Measurements from ENCODE around the gene AZIN2. TPM values are rescaled to one million over a fixed set of nuclear protein-coding genes. Genes with fewer than 3 reads are reported as not detected.

The AZIN2 gene
- polyA plus RNA-seq, 2 of the 4 experiments (the other 2 are of a cell fraction): 1.6 to 1.9 TPM

DNA sequence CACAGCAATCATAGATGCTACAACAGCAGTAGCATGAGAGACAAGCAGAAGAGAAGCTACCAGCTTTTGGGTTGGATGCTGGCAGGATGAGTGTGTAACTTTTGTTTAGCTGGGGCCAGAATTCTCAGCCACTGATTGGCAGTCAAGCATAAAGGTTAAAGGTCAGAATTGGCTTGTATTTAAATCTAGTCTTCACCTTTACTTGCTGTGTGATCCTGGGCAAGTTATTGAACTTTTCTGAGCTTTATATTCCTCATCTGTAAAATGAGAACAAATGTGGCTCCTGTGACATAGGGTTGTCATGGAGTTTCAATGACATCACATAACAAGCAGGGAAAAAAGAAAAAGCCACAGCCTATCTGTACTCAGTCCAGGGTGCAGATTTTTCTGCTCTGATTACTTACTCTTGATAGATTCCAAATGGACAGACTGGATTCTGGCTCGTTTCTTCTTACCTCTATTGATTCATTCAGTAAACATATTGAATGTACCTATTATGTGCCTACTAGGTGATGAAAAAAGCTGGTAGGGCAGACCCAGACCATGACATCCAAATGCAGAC lies 2.8 kb upstream of the AZIN2 start:
- FAIRE-seq (no peak), ATAC-seq (no peak), DNase-seq (ENCODE audit: low read depth in 1 of 2, low spot score in 1 of 2) (no peak)
- Histone ChIP-seq H3K9me3 (no peaks in the 10 kb centered on the region), H3K4me3 (no peak overlapping the region), H3K4me2 (no peak overlapping the region), H3K4me1 (0 out of 3 replicates have a peak, but pooled peaks cover 8% of the 10 kb centered on the region), H3K27ac (no peak overlapping the region)
- POLR2A ChIA-PET: no interaction called here
- 29% methylated on average over 1 of the region's 1 CpG for WGBS (ENCODE audit: missing lambda C conversion rate)
- TF ChIP-seq ZC3H11A (IDR thresholded peaks at IDR 0.05) (no peak), TP53 (CRISPR knock-in tag; IDR thresholded peaks at IDR 0.05) (no peak), KDM1A (IDR thresholded peaks at IDR 0.05; ENCODE audit: low read depth) (no peak), POLR2AphosphoS2 (conservative IDR thresholded peaks at IDR 0.05; ENCODE audit: low read length) (no peak), CHD2 (IDR thresholded peaks at IDR 0.05; ENCODE audit: low read length, partially characterized antibody) (no peak), EHF (CRISPR knock-in tag; IDR thresholded peaks at IDR 0.05) (no peak), KDM5A (IDR thresholded peaks at IDR 0.05) (no peak)
- TF ChIP-seq, protein P1, sequence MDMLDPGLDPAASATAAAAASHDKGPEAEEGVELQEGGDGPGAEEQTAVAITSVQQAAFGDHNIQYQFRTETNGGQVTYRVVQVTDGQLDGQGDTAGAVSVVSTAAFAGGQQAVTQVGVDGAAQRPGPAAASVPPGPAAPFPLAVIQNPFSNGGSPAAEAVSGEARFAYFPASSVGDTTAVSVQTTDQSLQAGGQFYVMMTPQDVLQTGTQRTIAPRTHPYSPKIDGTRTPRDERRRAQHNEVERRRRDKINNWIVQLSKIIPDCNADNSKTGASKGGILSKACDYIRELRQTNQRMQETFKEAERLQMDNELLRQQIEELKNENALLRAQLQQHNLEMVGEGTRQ (IDR thresholded peaks at IDR 0.05): no peak
- CTCF ChIA-PET: interaction anchor here (0.6 to 3.7 kb wide), 4 partner anchors 8 to 418 kb away, joined by 3 to 21 read pairs (median 4); no protein-coding TSS in a partner anchor

- H3K4me3 ChIP-seq: peak overlapping the region; percentile 65
- no peak; a peak in 1 of 6 replicates for ATAC-seq
- POLR2A ChIA-PET: interaction anchor here (0.8 to 1.8 kb wide), 12 partner anchors 9 to 238 kb away, joined by 3 to 11 read pairs (median 4); partner anchors contain the start of gene RNF19B
These were observed 580 bp upstream of the AZIN2 start for GRCh38 chr1:33080373-33080772.

More at GRCh38 chr1:33080373-33080772, 580 bp upstream of the AZIN2 start:
- peak overlapping the region; percentile 100 for H3K4me2 ChIP-seq
- 30% methylated on average over 6 of the region's 6 CpGs for WGBS (ENCODE audit: missing lambda C conversion rate)
- DNase-seq (ENCODE audit: low read depth in 1 of 2, low spot score in 1 of 2) (no peak), FAIRE-seq (no peak)
- peak overlapping the region; percentile 64 to 92 for H3K27ac ChIP-seq
- CTCF ChIA-PET: interaction anchor here (0.7 to 3.7 kb wide), 7 partner anchors 9 to 148 kb away, joined by 3 to 21 read pairs (median 3); no protein-coding TSS in a partner anchor
- H3K4me1 ChIP-seq: 0 out of 3 replicates have a peak, but pooled peaks cover 8% of the 10 kb centered on the region
- no peak for TF ChIP-seq TP53 (CRISPR knock-in tag; IDR thresholded peaks at IDR 0.05)
- TF ChIP-seq HEYL (CRISPR knock-in tag; IDR thresholded peaks at IDR 0.05): no peak
- TF ChIP-seq, protein P2, sequence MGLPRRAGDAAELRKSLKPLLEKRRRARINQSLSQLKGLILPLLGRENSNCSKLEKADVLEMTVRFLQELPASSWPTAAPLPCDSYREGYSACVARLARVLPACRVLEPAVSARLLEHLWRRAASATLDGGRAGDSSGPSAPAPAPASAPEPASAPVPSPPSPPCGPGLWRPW (IDR thresholded peaks at IDR 0.05): no peak
- TF ChIP-seq, protein P3, sequence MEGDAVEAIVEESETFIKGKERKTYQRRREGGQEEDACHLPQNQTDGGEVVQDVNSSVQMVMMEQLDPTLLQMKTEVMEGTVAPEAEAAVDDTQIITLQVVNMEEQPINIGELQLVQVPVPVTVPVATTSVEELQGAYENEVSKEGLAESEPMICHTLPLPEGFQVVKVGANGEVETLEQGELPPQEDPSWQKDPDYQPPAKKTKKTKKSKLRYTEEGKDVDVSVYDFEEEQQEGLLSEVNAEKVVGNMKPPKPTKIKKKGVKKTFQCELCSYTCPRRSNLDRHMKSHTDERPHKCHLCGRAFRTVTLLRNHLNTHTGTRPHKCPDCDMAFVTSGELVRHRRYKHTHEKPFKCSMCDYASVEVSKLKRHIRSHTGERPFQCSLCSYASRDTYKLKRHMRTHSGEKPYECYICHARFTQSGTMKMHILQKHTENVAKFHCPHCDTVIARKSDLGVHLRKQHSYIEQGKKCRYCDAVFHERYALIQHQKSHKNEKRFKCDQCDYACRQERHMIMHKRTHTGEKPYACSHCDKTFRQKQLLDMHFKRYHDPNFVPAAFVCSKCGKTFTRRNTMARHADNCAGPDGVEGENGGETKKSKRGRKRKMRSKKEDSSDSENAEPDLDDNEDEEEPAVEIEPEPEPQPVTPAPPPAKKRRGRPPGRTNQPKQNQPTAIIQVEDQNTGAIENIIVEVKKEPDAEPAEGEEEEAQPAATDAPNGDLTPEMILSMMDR (IDR thresholded peaks at IDR 0.05): no peak
- no peak for TF ChIP-seq EHF (CRISPR knock-in tag; IDR thresholded peaks at IDR 0.05)
- no peak for TF ChIP-seq FOSL2 (IDR thresholded peaks at IDR 0.05)
- no peak for TF ChIP-seq FOSL2 (CRISPR knock-in tag; IDR thresholded peaks at IDR 0.05)
- no peak for TF ChIP-seq GATA3 (IDR thresholded peaks at IDR 0.05; ENCODE audit: borderline replicate concordance)
- TF ChIP-seq, protein P4, sequence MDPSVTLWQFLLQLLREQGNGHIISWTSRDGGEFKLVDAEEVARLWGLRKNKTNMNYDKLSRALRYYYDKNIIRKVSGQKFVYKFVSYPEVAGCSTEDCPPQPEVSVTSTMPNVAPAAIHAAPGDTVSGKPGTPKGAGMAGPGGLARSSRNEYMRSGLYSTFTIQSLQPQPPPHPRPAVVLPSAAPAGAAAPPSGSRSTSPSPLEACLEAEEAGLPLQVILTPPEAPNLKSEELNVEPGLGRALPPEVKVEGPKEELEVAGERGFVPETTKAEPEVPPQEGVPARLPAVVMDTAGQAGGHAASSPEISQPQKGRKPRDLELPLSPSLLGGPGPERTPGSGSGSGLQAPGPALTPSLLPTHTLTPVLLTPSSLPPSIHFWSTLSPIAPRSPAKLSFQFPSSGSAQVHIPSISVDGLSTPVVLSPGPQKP (IDR thresholded peaks at IDR 0.05; ENCODE audit: low read depth, low read length): no peak
- TF ChIP-seq FOXS1 (CRISPR knock-in tag; IDR thresholded peaks at IDR 0.05): no peak
- TF ChIP-seq, protein P5, sequence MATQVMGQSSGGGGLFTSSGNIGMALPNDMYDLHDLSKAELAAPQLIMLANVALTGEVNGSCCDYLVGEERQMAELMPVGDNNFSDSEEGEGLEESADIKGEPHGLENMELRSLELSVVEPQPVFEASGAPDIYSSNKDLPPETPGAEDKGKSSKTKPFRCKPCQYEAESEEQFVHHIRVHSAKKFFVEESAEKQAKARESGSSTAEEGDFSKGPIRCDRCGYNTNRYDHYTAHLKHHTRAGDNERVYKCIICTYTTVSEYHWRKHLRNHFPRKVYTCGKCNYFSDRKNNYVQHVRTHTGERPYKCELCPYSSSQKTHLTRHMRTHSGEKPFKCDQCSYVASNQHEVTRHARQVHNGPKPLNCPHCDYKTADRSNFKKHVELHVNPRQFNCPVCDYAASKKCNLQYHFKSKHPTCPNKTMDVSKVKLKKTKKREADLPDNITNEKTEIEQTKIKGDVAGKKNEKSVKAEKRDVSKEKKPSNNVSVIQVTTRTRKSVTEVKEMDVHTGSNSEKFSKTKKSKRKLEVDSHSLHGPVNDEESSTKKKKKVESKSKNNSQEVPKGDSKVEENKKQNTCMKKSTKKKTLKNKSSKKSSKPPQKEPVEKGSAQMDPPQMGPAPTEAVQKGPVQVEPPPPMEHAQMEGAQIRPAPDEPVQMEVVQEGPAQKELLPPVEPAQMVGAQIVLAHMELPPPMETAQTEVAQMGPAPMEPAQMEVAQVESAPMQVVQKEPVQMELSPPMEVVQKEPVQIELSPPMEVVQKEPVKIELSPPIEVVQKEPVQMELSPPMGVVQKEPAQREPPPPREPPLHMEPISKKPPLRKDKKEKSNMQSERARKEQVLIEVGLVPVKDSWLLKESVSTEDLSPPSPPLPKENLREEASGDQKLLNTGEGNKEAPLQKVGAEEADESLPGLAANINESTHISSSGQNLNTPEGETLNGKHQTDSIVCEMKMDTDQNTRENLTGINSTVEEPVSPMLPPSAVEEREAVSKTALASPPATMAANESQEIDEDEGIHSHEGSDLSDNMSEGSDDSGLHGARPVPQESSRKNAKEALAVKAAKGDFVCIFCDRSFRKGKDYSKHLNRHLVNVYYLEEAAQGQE (IDR thresholded peaks at IDR 0.05): no peak
- TF ChIP-seq, protein P6, sequence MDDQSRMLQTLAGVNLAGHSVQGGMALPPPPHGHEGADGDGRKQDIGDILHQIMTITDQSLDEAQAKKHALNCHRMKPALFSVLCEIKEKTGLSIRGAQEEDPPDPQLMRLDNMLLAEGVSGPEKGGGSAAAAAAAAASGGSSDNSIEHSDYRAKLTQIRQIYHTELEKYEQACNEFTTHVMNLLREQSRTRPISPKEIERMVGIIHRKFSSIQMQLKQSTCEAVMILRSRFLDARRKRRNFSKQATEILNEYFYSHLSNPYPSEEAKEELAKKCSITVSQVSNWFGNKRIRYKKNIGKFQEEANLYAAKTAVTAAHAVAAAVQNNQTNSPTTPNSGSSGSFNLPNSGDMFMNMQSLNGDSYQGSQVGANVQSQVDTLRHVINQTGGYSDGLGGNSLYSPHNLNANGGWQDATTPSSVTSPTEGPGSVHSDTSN (IDR thresholded peaks at IDR 0.05): no peak
- TF ChIP-seq CHD4 (IDR thresholded peaks at IDR 0.05; ENCODE audit: borderline replicate concordance): no peak
- no peak for TF ChIP-seq KDM1A (IDR thresholded peaks at IDR 0.05; ENCODE audit: low read depth)
- TF ChIP-seq HOXB5 (CRISPR knock-in tag; IDR thresholded peaks at IDR 0.05): no peak
- TF ChIP-seq CHD2 (IDR thresholded peaks at IDR 0.05; ENCODE audit: low read length, partially characterized antibody): no peak
- H3K9me3 ChIP-seq: no peaks in the 10 kb centered on the region
